Activated CD8-positive, alpha-beta memory T cell treated with anti-CD3 and anti-CD28 coated beads for 4 hours (primary cell): Measurements from ENCODE around the gene RHOG.

Source experiments
- DNase-seq, 2 donors: peaks; one replicate each; pipeline ENCODE4 v3.0.0-alpha.2; 2020; ENCODE audit warnings: low read depth in 2 of 2

RHOG gene

GRCh38 chr11:3859373-3859881 is 18.7 kb upstream of the RHOG start:
- no peak for DNase-seq

GRCh38 chr11:3857628-3858027 is 16.9 kb upstream of the RHOG start:
- DNase-seq, result no peak

- no peak for DNase-seq
Observed at GRCh38 chr11:3856856-3857553, 16.2 kb upstream of the RHOG start.

GRCh38 chr11:3855808-3856491 is 15.2 kb upstream of the RHOG start:
- no peak for DNase-seq

- peak; percentile 95 to 96 for DNase-seq
Observed at GRCh38 chr11:3854977-3855807, 14.4 kb upstream of the RHOG start, which contains the start of gene STIM1. Gene STIM1, plus strand, starts transcription at chr11:3855664. Its CDS starts 607 bp downstream, at chr11:3856271.

- no peak for DNase-seq
Observed at GRCh38 chr11:3854660-3854976, 13.9 kb upstream of the RHOG start.

GRCh38 chr11:3853899-3854659 is 13.3 kb upstream of the RHOG start:
- peak in 1 of 2 donors; percentile 31 for DNase-seq

GRCh38 chr11:3853545-3853842 is 12.7 kb upstream of the RHOG start:
- no peak for DNase-seq

- DNase-seq, result no peak
Observed at GRCh38 chr11:3849297-3849874, 8.6 kb upstream of the RHOG start.

- DNase-seq, result no peak
Observed at GRCh38 chr11:3845670-3846069, 4.9 kb upstream of the RHOG start.

GRCh38 chr11:3845246-3845645 is 4.5 kb upstream of the RHOG start:
- DNase-seq, result no peak

- DNase-seq, result no peak
Observed at GRCh38 chr11:3843326-3843725, 2.6 kb upstream of the RHOG start.

- DNase-seq, result peak; percentile 91 to 96
Observed at GRCh38 chr11:3841426-3842350, 929 bp upstream of the RHOG start.

- DNase-seq, result no peak
Observed at GRCh38 chr11:3840004-3840869, 522 bp downstream of the RHOG start.

- no peak for DNase-seq
Observed at GRCh38 chr11:3838504-3838903, 2.3 kb downstream of the RHOG start.

GRCh38 chr11:3837793-3838192 is 3.0 kb downstream of the RHOG start:
- no peak for DNase-seq

GRCh38 chr11:3836903-3837302 is 3.9 kb downstream of the RHOG start:
- DNase-seq, result no peak

- no peak for DNase-seq
Observed at GRCh38 chr11:3835751-3836150, 5.0 kb downstream of the RHOG start.

- no peak for DNase-seq
Observed at GRCh38 chr11:3834664-3835461, 5.9 kb downstream of the RHOG start.
